ENCODE results near the gene FXYD5.

DNA sequence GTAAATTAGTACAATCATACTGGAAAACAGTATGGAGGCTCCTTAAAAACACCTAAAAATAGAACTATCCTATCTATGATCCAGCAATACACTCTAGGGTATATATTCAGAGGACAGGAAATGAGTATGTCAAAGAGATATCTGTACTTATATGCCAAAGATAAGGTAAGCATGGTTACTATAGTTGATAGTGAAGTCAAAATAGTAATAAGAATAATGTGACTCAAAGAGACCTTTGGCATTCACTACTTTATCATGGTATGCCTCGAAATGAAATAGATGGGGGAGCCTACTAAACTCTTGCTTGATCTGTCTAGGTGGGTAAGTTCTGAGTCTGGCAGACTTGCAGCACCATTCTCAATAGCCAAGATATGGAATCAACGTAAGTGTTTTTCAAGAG lies 30.3 kb downstream of the FXYD5 start:
- TF ChIP-seq POLR2AphosphoS5 (IDR thresholded peaks at IDR 0.05; ENCODE audit: insufficient read depth, low read depth, low read length) (no peak), POLR2A (IDR thresholded peaks at IDR 0.05; ENCODE audit: low read depth, low read length) (no peak), CTCF (IDR thresholded peaks at IDR 0.05; ENCODE audit: extremely low read depth in 1 of 2, insufficient read depth in 1 of 2, low read depth in 1 of 2, low read length in 2 of 2) (no peak), FOS (IDR thresholded peaks at IDR 0.05; ENCODE audit: borderline replicate concordance, insufficient read depth, low read length) (no peak), EZH2 (IDR thresholded peaks at IDR 0.05; ENCODE audit: borderline replicate concordance, low read depth, low read length, severe bottlenecking) (no peak), MAX (IDR thresholded peaks at IDR 0.05; ENCODE audit: insufficient read depth, insufficient read length) (no peak), GATA2 (IDR thresholded peaks at IDR 0.05; ENCODE audit: insufficient read depth, insufficient read length, low read depth, low read length) (no peak)

All from endothelial cell of umbilical vein (primary cell).